GM10847 (cell line): Measurements from ENCODE around the gene RIGI.

Source experiments
- POLR2A ChIP-seq: IDR thresholded peaks from 2 replicates; pipeline ENCODE4 v1.6.1; 2011; ENCODE audit not compliant: insufficient read length; ENCODE audit errors: extremely low read depth

The RIGI gene

GRCh38 chr9:32497921-32498320, 28.1 kb downstream of the RIGI start:
- no peak for TF ChIP-seq POLR2A

DNA sequence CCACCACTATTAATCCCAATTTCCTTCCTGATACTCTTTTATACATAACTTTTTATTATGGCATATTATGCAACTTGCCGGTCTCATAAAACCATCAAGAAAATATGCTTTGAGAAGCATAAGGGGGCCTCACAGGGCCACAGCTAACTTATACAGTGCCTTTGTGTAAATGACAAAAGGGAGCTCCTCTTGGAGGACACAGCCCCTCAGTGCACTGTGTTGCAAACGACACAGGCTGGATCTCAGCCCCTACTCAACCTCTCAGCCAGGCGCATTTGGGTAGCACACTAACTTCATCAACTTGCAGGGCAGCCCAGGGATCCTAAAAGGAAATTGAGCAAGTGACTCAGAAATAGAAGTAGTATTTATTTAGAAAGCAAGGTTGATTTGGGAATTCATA, 35.4 kb downstream of the RIGI start:
- no peak for TF ChIP-seq POLR2A

GRCh38 chr9:32487981-32488380, 38.0 kb downstream of the RIGI start:
- TF ChIP-seq POLR2A: no peak

DNA sequence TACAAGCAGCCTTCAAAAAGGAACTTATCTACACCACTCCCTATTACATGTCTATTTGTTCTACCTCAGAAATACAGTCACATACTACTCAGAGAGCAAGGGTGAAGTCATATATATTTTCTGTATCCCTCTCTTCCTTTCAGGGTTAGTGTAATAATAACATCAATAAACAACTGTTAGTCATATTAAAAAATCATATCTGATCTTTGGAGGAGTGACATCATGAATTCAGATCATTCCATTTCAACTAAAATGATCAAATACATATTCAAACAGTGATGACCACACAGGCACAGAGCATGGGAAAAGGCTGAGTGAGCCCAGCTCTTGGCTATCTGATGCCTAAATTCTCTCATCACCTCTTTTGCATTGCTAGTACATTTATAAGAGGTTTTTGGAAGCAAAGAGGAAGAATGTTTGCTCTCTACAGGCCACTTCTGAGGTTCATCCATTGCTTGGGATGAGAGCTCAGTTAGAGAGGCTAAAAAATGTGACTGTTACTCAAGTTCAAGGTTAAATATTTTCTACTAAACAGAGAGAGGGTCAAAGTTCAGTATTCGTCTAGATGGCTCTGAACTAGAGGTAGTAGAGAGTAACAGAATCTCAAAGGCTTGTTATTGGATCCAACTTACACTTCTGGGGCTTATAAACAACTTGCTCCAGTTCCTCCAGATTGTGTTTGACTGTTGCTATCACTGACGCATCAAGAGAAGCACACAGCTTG, 39.0 kb downstream of the RIGI start:
- TF ChIP-seq POLR2A: no peak

- no peak for TF ChIP-seq POLR2A
These were observed 42.7 kb downstream of the RIGI start for GRCh38 chr9:32483343-32483742.
